Psoas muscle (tissue), 8 donors: ENCODE data around the gene STIMATE. TPM values are rescaled to one million over a fixed set of nuclear protein-coding genes. Genes with fewer than 3 reads are reported as not detected.

ENCODE experiments used
- ATAC-seq, 4 donors: fragments of 200-7000 bp; cut with Tn5 transposase; one replicate each; pipeline ENCODE4 v1.9.1; 2020; ENCODE audit warnings: moderate library complexity in 3 of 4, mild to moderate bottlenecking in 2 of 4
- DNase-seq, 2 donors: peaks; one replicate each; pipeline ENCODE4 v3.0.0-alpha.2; 2020
- H3K27ac ChIP-seq: fragments of 200-600 bp; one replicate; pipeline ENCODE4 v1.8.0; 2022
- H3K27me3 ChIP-seq, 3 donors: fragments of 200-600 bp in 1 of 3; one replicate each; pipeline versions ENCODE4 v1.6.1 to v1.8.0; 2013 to 2022; ENCODE audit warnings: low read length in 2 of 3, mild to moderate bottlenecking in 2 of 3, moderate library complexity in 1 of 3; ENCODE audit not compliant: insufficient read depth in 3 of 3
- H3K36me3 ChIP-seq, 2 donors: fragments of 200-600 bp in 1 of 2; one replicate each; pipeline versions ENCODE4 v1.6.1 to v1.8.0; 2013 to 2022; ENCODE audit warnings: low read depth in 1 of 2, mild to moderate bottlenecking in 1 of 2, moderate library complexity in 1 of 2; ENCODE audit not compliant: insufficient read depth in 1 of 2
- H3K4me1 ChIP-seq: fragments of 200-600 bp; one replicate; pipeline ENCODE4 v1.8.0; 2022
- H3K4me3 ChIP-seq: fragments of 200-600 bp; one replicate; pipeline ENCODE4 v1.8.0; 2022; ENCODE audit warnings: mild to moderate bottlenecking
- H3K9me3 ChIP-seq: fragments of 200-600 bp; one replicate; pipeline ENCODE4 v1.8.0; 2022
- WGBS, 3 donors: extraction: QIAGEN DNeasy Blood & Tissue Kit; methylation state at CpG; one replicate each; pipeline versions ENCODE4 v1.1.6 to v1.1.7; 2013; 5-methylcytosine and 5-hydroxymethylcytosine counted together
- intact Hi-C, 2 donors: fragments of 100-400 bp; cut with DNase I; formaldehyde crosslinking; loops; one replicate each; pipeline versions ENCODE4 v1.11.0 to v1.14.2; 2022
- polyA plus RNA-seq, 3 donors: library from polyadenylated mRNA; stranded (reverse); fragments of 200-250 nt; gene quantifications; one replicate each; pipeline ENCODE4 v1.2.3, GENCODE V29; 2013
- total RNA-seq, 4 donors: library from RNA; stranded (reverse); fragmentation: NEBNext Ultra II Directional in 2 of 4; extraction: Animal tissue kit (Norgen Biotek cat#: 25700) in 2 of 4; gene quantifications; one replicate each; pipeline versions ENCODE4 v1.2.1 to v1.2.4, GENCODE V29; 2021 to 2023
- TF ChIP-seq, protein P1 (sequence below): fragments of 200-600 bp; IDR thresholded peaks from one replicate; pipeline ENCODE4 v1.8.0; 2022; ENCODE audit warnings: antibody characterized with exemption
- donor health status: healthy with polysubstance abuse.
- donor health status: DM: no; HTN: no; CAD: no; lungs with moderate emphysema.
- donor health status: Bipolar disorder and iron deficiency.
- donor health status: healthy.
- donor health status: DM: yes; HTN: yes; CAD: no.
- donor health status: DM: no; HTN: no; CAD: no.
- donor health status: DM: no; HTN: no; CAD: no.
- donor health status: DM: yes; HTN: yes; CAD: no.

The STIMATE gene
- total and polyA plus RNA-seq, 7 donors = 3.5 to 22.3 (median 10.2) TPM

DNA sequence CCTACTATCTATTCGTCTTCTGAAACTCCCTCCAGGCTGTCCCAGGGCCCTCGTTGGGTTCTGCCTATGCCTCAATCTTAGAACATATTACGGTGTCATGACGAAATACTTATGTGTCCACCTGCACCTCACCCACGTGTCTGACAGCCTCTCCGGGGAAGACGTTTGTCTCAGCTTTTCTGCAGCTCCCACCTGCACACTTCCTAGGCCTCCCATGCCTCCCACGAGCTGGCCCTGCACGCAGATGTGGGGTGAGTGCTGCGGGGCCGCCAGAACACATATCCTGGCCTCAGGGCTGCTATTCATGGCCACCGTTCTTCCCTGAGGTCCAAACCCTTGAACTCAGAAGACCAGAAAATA lies 55.4 kb downstream of the STIMATE start:
- H3K4me1 ChIP-seq = peaks cover 93% of the 10 kb centered on the region
- H3K9me3 ChIP-seq = no peaks in the 10 kb centered on the region
- intact Hi-C loops = loop anchor here in 1 of 2 donors (2.0 kb wide), 1 partner anchor 51 kb away; no protein-coding TSS in a partner anchor
- H3K36me3 ChIP-seq = peaks cover 0 to 15% of the 10 kb centered on the region in 2 donors
- H3K27ac ChIP-seq = peak overlapping the region; percentile 97
- no peaks in the 10 kb centered on the region for H3K27me3 ChIP-seq
- TF ChIP-seq, protein P1, sequence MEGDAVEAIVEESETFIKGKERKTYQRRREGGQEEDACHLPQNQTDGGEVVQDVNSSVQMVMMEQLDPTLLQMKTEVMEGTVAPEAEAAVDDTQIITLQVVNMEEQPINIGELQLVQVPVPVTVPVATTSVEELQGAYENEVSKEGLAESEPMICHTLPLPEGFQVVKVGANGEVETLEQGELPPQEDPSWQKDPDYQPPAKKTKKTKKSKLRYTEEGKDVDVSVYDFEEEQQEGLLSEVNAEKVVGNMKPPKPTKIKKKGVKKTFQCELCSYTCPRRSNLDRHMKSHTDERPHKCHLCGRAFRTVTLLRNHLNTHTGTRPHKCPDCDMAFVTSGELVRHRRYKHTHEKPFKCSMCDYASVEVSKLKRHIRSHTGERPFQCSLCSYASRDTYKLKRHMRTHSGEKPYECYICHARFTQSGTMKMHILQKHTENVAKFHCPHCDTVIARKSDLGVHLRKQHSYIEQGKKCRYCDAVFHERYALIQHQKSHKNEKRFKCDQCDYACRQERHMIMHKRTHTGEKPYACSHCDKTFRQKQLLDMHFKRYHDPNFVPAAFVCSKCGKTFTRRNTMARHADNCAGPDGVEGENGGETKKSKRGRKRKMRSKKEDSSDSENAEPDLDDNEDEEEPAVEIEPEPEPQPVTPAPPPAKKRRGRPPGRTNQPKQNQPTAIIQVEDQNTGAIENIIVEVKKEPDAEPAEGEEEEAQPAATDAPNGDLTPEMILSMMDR = no peak
- H3K4me3 ChIP-seq = no peak overlapping the region
- DNase-seq (peak in 1 of 2 donors; percentile 49), ATAC-seq (peak in 2 of 4 donors; percentile 13 to 16)
- 28 to 61% (median 37%) methylated on average over 12 of the region's 12 CpGs for WGBS, 3 donors

DNA sequence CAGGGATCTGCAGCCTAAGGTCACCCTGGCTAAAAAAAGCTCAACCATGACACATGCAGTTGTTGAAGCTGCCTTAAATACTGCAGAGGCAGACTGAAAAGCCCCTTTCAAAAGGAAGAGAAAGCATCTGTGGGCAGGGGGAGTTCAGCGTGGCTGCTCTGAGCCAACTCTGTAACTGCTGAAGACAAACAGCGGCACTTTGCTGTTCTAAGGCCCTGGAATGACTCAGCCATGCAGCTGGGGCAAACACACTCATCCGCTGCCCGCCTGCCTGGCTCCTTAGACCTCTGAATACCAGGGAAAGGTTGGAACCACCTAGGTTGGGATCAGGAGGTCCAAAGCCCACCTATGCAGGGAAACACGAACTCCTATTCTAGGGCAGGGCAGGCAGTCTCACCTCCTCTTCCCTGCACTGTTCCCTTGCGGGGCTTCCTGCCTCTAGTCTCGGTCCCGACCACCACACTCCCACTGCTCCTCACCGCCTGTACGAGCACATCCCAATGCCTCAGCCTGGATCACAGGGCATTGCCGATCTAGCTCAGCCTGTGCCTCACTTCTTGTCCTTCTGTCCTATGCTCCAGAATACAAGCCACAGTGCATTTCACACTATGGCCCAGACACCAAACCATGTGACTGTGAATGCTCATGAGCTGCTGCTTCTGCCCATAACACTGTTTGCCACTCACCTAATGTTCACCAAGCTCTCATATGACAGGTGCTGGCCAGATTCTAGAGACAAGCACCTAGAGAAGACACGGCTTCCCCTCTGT lies 56.0 kb downstream of the STIMATE start:
- Histone ChIP-seq H3K4me3 (peak overlapping the region; percentile 56), H3K27me3 (no peaks in the 10 kb centered on the region), H3K9me3 (no peaks in the 10 kb centered on the region), H3K36me3 (peaks cover 0 to 14% of the 10 kb centered on the region in 2 donors), H3K4me1 (peaks cover 93% of the 10 kb centered on the region), H3K27ac (peak overlapping the region; percentile 97)
- intact Hi-C loops = no loop called here
- WGBS, 3 donors = 49 to 83% (median 57%) methylated on average over 12 of the region's 12 CpGs
- TF ChIP-seq, protein P1 = no peak
- DNase-seq (peak in 1 of 2 donors; percentile 54), ATAC-seq (peak; percentile 31 to 50 (median 42))

DNA sequence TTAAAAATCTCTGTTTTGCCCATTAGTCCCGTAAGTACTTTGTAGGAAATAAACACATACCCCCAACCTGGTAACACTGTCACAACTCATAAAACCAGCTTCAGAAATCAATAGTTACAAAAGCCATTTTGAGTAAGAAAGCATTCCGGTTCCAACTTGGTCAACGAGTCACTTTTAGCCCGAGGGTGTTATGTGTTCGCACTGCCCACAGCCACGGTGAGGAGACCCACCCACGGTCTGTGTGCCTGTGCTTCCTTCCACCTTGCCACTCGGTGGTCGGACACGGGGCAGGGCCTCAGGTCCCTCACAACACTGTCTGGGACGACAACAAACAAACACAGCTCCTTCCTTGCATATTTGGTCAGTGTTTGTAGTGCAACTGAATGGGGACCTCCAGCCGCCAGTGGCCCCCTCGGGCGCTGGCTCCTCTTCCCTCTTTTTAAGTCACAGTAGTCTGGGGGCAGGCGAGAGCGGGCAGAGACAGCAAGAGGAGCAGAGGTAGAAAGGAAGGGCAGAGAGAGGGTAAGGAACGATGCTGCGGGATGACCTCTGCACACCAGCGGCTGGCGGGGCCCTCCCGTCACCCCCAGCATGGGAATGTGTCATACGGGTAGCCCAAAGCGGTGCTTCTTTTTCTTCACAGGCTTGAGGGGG lies 57.3 kb downstream of the STIMATE start:
- peaks cover 0 to 14% of the 10 kb centered on the region in 2 donors for H3K36me3 ChIP-seq
- no peaks in the 10 kb centered on the region for H3K27me3 ChIP-seq
- TF ChIP-seq, protein P1 = no peak
- no peaks in the 10 kb centered on the region for H3K9me3 ChIP-seq
- H3K4me3 ChIP-seq = peak overlapping the region; percentile 56
- peak in 1 of 2 donors; percentile 35 for DNase-seq
- H3K27ac ChIP-seq = peak overlapping the region; percentile 97
- ATAC-seq = no peak
- WGBS, 3 donors = 64 to 90% (median 76%) methylated on average over 23 of the region's 23 CpGs
- intact Hi-C loops = no loop called here
- H3K4me1 ChIP-seq = peaks cover 92% of the 10 kb centered on the region

DNA sequence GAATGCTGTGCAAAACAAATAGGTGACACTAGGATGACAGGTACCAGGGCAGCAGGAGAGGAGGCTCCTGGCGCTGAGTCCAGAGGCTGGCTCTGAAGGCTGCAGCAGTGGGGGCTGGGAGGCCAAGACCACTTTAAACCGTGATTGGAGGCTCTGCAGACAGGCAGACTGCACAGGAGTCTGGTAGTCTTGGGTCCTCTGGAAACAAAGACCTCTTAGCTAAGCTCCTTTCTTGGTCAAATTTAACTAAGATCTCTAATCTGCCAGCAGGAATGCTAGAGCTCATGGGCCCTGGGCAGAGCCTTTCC lies 58.1 kb downstream of the STIMATE start:
- DNase-seq (peak in 1 of 2 donors; percentile 24), ATAC-seq (no peak)
- Histone ChIP-seq H3K27me3 (no peaks in the 10 kb centered on the region), H3K27ac (peak overlapping the region; percentile 97), H3K4me1 (peaks cover 86% of the 10 kb centered on the region), H3K36me3 (peaks cover 0 to 14% of the 10 kb centered on the region in 2 donors), H3K9me3 (no peaks in the 10 kb centered on the region), H3K4me3 (no peak overlapping the region)
- intact Hi-C loops = no loop called here
- WGBS, 3 donors = 62 to 86% (median 76%) methylated on average over 2 of the region's 2 CpGs
- TF ChIP-seq, protein P1 = no peak
